Activated gamma-delta T cell treated with Interleukin-2 at 50 U/mL for 16 hours (primary cell): ENCODE results near the gene VAT1.

Experiments
- DNase-seq: peaks from one replicate; pipeline ENCODE4 v3.0.0-alpha.2; 2020

Gene VAT1

DNA sequence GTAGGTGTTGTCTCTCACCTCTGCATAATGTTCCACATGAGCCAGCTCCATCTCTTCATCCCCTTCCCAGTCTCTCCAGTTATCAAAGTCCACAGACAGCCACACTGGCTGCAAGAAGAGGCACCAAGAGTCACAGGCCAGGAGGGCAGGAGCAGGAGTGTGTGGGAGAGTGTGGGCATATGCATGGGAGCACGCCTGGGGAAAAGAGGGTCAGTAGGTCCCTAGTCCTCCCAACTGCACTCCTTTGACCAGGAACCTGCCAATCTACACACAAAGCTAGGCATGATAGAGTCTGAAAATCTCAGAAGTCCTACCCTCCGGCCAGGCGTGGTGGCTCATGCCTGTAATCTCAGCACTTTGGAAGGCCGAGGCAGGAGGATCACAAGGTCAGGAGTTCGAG lies 50.6 kb downstream of the VAT1 start:
- DNase-seq, result no peak

GRCh38 chr17:42969001-42969581 lies 53.1 kb downstream of the VAT1 start:
- DNase-seq, result no peak

DNA sequence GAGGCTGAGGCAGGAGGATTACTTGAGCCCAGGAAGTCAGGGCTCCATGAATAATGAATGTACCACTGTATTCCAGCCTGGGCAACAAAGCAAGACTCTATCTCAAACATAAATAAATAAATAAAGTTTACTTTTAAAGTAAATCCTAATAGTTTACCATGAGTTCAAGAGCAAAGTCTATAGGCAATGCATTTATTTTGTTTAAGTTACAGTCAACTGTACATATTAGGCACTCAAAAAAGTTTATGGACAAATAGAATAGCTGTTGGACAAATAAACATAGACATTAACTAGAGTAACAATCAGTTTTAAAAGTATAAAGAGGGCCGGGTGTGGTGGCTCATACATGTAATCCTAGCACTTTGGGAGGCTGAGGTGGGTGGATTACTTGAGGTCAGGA lies 54.3 kb downstream of the VAT1 start:
- no peak for DNase-seq
